Gastrocnemius medialis (tissue), 4 donors: ENCODE measurements around the gene CEACAM3.

Source experiments
- POLR2A ChIP-seq, 2 donors: fragments of 450-650 bp; IDR thresholded peaks; one replicate each; pipeline ENCODE4 v1.6.1; 2017; ENCODE audit warnings: antibody characterized with exemption in 2 of 2, mild to moderate bottlenecking in 2 of 2, moderate library complexity in 2 of 2
- TF ChIP-seq, protein P1 (sequence below), 5 experiments: fragments of 450-650 bp in 3 of 5; fragments of 200-600 bp in 2 of 5; sonication (generic) in 2 of 5; IDR thresholded peaks in 4 of 5; conservative IDR thresholded peaks in 1 of 5; 1 replicate in 4 of 5; 2 replicates in 1 of 5; pipeline ENCODE4 v1.5.1; 2016 to 2019; ENCODE audit warnings: antibody characterized with exemption in 5 of 5, mild to moderate bottlenecking in 3 of 5, moderate library complexity in 3 of 5

DNA sequence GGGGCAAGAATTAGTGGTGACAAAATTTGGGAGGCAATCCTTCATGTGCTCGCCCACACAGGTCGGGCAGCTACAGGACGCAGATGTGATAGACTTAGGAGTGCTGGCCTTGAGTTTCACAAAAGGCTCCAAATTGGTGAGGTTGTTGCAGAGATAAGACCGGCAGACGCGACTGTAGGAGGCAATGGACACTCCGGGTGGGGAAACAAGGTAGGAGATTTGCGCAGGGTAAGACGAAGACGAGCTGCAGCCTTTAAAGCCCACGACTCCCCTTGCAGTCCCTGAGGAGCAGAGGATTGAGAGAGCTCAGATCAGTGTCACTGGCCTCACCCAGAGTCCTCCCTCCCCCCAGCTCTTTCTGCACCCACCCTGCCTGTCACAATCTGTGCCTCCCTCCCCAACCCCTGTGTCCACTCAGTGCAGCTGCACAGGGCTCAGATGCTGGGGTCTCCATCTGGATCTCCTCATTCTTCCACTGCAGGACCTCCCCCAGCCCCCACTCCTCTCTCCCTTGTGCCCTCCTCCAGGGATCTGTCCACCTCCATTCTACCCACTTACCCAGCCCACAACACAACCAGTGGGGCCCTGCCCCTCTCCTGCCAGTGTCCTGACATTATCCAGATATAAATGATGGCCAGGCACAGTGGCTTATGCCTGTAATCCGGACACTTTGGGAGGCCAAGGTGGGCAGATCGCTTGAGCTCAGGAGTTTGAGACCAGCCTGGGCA is 41.8 kb downstream of the CEACAM3 start:
- TF ChIP-seq, protein P1, sequence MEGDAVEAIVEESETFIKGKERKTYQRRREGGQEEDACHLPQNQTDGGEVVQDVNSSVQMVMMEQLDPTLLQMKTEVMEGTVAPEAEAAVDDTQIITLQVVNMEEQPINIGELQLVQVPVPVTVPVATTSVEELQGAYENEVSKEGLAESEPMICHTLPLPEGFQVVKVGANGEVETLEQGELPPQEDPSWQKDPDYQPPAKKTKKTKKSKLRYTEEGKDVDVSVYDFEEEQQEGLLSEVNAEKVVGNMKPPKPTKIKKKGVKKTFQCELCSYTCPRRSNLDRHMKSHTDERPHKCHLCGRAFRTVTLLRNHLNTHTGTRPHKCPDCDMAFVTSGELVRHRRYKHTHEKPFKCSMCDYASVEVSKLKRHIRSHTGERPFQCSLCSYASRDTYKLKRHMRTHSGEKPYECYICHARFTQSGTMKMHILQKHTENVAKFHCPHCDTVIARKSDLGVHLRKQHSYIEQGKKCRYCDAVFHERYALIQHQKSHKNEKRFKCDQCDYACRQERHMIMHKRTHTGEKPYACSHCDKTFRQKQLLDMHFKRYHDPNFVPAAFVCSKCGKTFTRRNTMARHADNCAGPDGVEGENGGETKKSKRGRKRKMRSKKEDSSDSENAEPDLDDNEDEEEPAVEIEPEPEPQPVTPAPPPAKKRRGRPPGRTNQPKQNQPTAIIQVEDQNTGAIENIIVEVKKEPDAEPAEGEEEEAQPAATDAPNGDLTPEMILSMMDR (IDR thresholded peaks at IDR 0.05 in 4 of 5, conservative IDR thresholded peaks at IDR 0.05 in 1 of 5): no peak
- no peak for TF ChIP-seq POLR2A (IDR thresholded peaks at IDR 0.05)
